Esophagus muscularis mucosa (tissue), 4 donors: ENCODE data around the gene PCDH9. TPM values are rescaled to one million over a fixed set of nuclear protein-coding genes. Genes with fewer than 3 reads are reported as not detected.

Source experiments
- DNase-seq: peaks from one replicate; pipeline ENCODE4 v3.0.0-alpha.2; 2017; ENCODE audit errors: extremely low spot score
- H3K27ac ChIP-seq, 4 donors: fragments of 200-600 bp; sonication (generic); replicated peaks in 1 of 4; 1 replicate in 3 of 4; 2 replicates in 1 of 4; pipeline ENCODE4 v1.5.1; 2016 to 2019; ENCODE audit warnings: mild to moderate bottlenecking in 1 of 4
- H3K27me3 ChIP-seq, 4 donors: fragments of 200-600 bp; sonication (generic); one replicate each; pipeline versions ENCODE4 v1.5.1 to v1.6.0; 2016 to 2019
- H3K36me3 ChIP-seq, 4 donors: fragments of 200-600 bp; sonication (generic); one replicate each; pipeline ENCODE4 v1.5.1; 2016 to 2019
- H3K4me1 ChIP-seq, 4 donors: fragments of 200-600 bp; sonication (generic); one replicate each; pipeline ENCODE4 v1.5.1; 2016 to 2019
- H3K4me3 ChIP-seq, 4 donors: fragments of 200-600 bp; sonication (generic); 1 replicate in 2 of 4; 2 replicates in 2 of 4; pipeline ENCODE4 v1.5.1; 2016 to 2019; ENCODE audit warnings: mild to moderate bottlenecking in 4 of 4, moderate library complexity in 1 of 4
- H3K9me3 ChIP-seq, 4 donors: fragments of 200-600 bp; sonication (generic); 1 replicate in 3 of 4; 2 replicates in 1 of 4; pipeline ENCODE4 v1.5.1; 2016 to 2019
- CTCF ChIP-seq, 3 experiments: fragments of 200-600 bp in 2 of 3; fragments of 450-650 bp in 1 of 3; sonication (generic) in 2 of 3; IDR thresholded peaks; one replicate each; pipeline ENCODE4 v1.5.1; 2017 to 2019; ENCODE audit warnings: antibody characterized with exemption in 3 of 3, mild to moderate bottlenecking in 2 of 3, moderate library complexity in 1 of 3
- EP300 ChIP-seq: sonication (generic); formaldehyde crosslinking; IDR thresholded peaks from one replicate; pipeline ENCODE4 v1.6.1; 2017; ENCODE audit warnings: antibody characterized with exemption
- POLR2A ChIP-seq: fragments of 450-650 bp; IDR thresholded peaks from one replicate; pipeline ENCODE4 v1.6.1; 2017; ENCODE audit warnings: antibody characterized with exemption, moderate library complexity, mild to moderate bottlenecking, low read depth
- POLR2AphosphoS5 ChIP-seq, 2 donors: sonication (generic); formaldehyde crosslinking; IDR thresholded peaks; one replicate each; pipeline ENCODE4 v1.6.1; 2017; ENCODE audit warnings: antibody characterized with exemption in 2 of 2
- WGBS: methylation state at CpG from one replicate; pipeline ENCODE4 v1.1.5; 2018; 5-methylcytosine and 5-hydroxymethylcytosine counted together
- intact Hi-C: fragments of 100-400 bp; cut with DNase I; formaldehyde crosslinking; loops from one replicate; pipeline ENCODE4 v1.15.1; 2023
- total RNA-seq, 4 donors: library from RNA; depleted of rRNA; stranded (reverse); fragments of >200 nt; gene quantifications; one replicate each; pipeline versions ENCODE4 v1.1.0 to v1.2.1, GENCODE V29; 2016

Gene PCDH9
- total RNA-seq, 4 donors from 2014 or later = 33.8 to 81.8 (median 49.1) TPM

- intact Hi-C loops = no loop called here
- H3K4me3 ChIP-seq = no peak overlapping the region
Measured at GRCh38 chr13:66803808-66804456, 426.2 kb downstream of the PCDH9 start.

GRCh38 chr13:66803013-66803807 is 426.9 kb downstream of the PCDH9 start:
- H3K27me3 ChIP-seq = no peaks in the 10 kb centered on the region
- no peaks in the 10 kb centered on the region for H3K36me3 ChIP-seq
- peaks cover 0 to 19% (median 11%) of the 10 kb centered on the region in 4 donors for H3K4me1 ChIP-seq
- no peak overlapping the region for H3K4me3 ChIP-seq
- no peak overlapping the region for H3K27ac ChIP-seq
- H3K9me3 ChIP-seq = no peaks in the 10 kb centered on the region
- WGBS = 76% methylated on average over 5 of the region's 5 CpGs
- intact Hi-C loops = no loop called here
- TF ChIP-seq POLR2AphosphoS5 (IDR thresholded peaks at IDR 0.05) (no peak), EP300 (no peak)
- DNase-seq = no peak

More at GRCh38 chr13:66803808-66804456, 426.2 kb downstream of the PCDH9 start:
- Histone ChIP-seq H3K27ac (no peak overlapping the region), H3K4me1 (peaks cover 0 to 19% (median 11%) of the 10 kb centered on the region in 4 donors), H3K27me3 (no peaks in the 10 kb centered on the region), H3K9me3 (no peaks in the 10 kb centered on the region), H3K36me3 (no peaks in the 10 kb centered on the region)
- TF ChIP-seq CTCF (IDR thresholded peaks at IDR 0.05) (no peak), EP300 (no peak), POLR2A (no peak), POLR2AphosphoS5 (IDR thresholded peaks at IDR 0.05) (no peak)
- DNase-seq = no peak
- 68% methylated on average over 1 of the region's 1 CpG for WGBS

GRCh38 chr13:66795636-66796035 is 434.5 kb downstream of the PCDH9 start:
- no peaks in the 10 kb centered on the region for H3K36me3 ChIP-seq
- no peak for TF ChIP-seq CTCF (IDR thresholded peaks at IDR 0.05)
- TF ChIP-seq EP300 = no peak
- TF ChIP-seq POLR2AphosphoS5 (IDR thresholded peaks at IDR 0.05) = no peak
- TF ChIP-seq POLR2A = no peak
- intact Hi-C loops = no loop called here
- H3K4me3 ChIP-seq = no peak overlapping the region
- WGBS = 37% methylated on average over 2 of the region's 2 CpGs
- no peaks in the 10 kb centered on the region for H3K27me3 ChIP-seq
- no peak for DNase-seq
- H3K27ac ChIP-seq = no peak overlapping the region
- H3K9me3 ChIP-seq = no peaks in the 10 kb centered on the region
- H3K4me1 ChIP-seq = no peaks in the 10 kb centered on the region

- TF ChIP-seq EP300 (no peak), CTCF (IDR thresholded peaks at IDR 0.05) (no peak), POLR2AphosphoS5 (IDR thresholded peaks at IDR 0.05) (no peak)
- 76% methylated on average over 5 of the region's 5 CpGs for WGBS
- H3K27me3 ChIP-seq = no peaks in the 10 kb centered on the region
Measured at GRCh38 chr13:66794340-66795031, 435.6 kb downstream of the PCDH9 start.

GRCh38 chr13:66790861-66791260 is 439.3 kb downstream of the PCDH9 start:
- no peak for TF ChIP-seq EP300
- no peak for TF ChIP-seq CTCF (IDR thresholded peaks at IDR 0.05)
- TF ChIP-seq POLR2A = no peak
- no peak for TF ChIP-seq POLR2AphosphoS5 (IDR thresholded peaks at IDR 0.05)
- 93% methylated on average over 2 of the region's 2 CpGs for WGBS
- Histone ChIP-seq H3K4me3 (no peak overlapping the region), H3K4me1 (no peaks in the 10 kb centered on the region), H3K27me3 (no peaks in the 10 kb centered on the region), H3K9me3 (no peaks in the 10 kb centered on the region), H3K27ac (no peak overlapping the region), H3K36me3 (no peaks in the 10 kb centered on the region)
- intact Hi-C loops = no loop called here
- DNase-seq = no peak

More at GRCh38 chr13:66794340-66795031, 435.6 kb downstream of the PCDH9 start:
- Histone ChIP-seq H3K4me1 (no peaks in the 10 kb centered on the region), H3K9me3 (no peaks in the 10 kb centered on the region), H3K36me3 (no peaks in the 10 kb centered on the region), H3K4me3 (no peak overlapping the region), H3K27ac (no peak overlapping the region)
- intact Hi-C loops = no loop called here
- no peak for DNase-seq
